B cell (primary cell): ENCODE measurements around the gene OR2B2. TPM values are rescaled to one million over a fixed set of nuclear protein-coding genes. Genes with fewer than 3 reads are reported as not detected.

ENCODE experiments used
- ATAC-seq: fragments of 200-7000 bp; cut with Tn5 transposase; one replicate; pipeline ENCODE4 v1.10.0; 2021; ENCODE audit warnings: low read depth, mild to moderate bottlenecking, moderate number of reproducible peaks, moderate library complexity
- CTCF ChIA-PET: fragments of 350-600 bp; sonication (Branson Sonifier 250); formaldehyde crosslinking; loops from one replicate; lab custom pipeline; 2021; ENCODE audit warnings: antibody characterized with exemption, inconsistent platforms; lab: Charles Lee
- POLR2A ChIA-PET: fragments of 350-600 bp; sonication (Branson Sonifier 250); formaldehyde crosslinking; loops from one replicate; lab custom pipeline; 2021; ENCODE audit warnings: antibody characterized with exemption; lab: Charles Lee
- DNase-seq: peaks from one replicate; pipeline ENCODE4 v3.0.0; 2013
- H2AFZ ChIP-seq: 2 replicates; pipeline ENCODE4 v1.6.1; 2012; ENCODE audit warnings: mild to moderate bottlenecking, low read depth, low read length; ENCODE audit not compliant: insufficient read depth, poor library complexity, severe bottlenecking
- H3K27ac ChIP-seq, 2 donors: 1 replicate in 1 of 2; 2 replicates in 1 of 2; pipeline ENCODE4 v1.5.1; 2012 to 2013; ENCODE audit warnings: low read length in 2 of 2, mild to moderate bottlenecking in 2 of 2, moderate library complexity in 1 of 2
- H3K27me3 ChIP-seq, 4 experiments: fragments of 200-600 bp in 1 of 4; sonication (generic) in 1 of 4; replicated peaks in 1 of 4; 1 replicate in 2 of 4; 2 replicates in 2 of 4; pipeline versions ENCODE4 v1.6.1 to v1.7.0; 2013 to 2016; ENCODE audit warnings: low read length in 3 of 4, mild to moderate bottlenecking in 2 of 4, mixed read lengths in 1 of 4, moderate library complexity in 1 of 4; ENCODE audit not compliant: insufficient read depth in 4 of 4, control insufficient read depth in 3 of 4; ENCODE audit errors: control extremely low read depth in 1 of 4
- H3K36me3 ChIP-seq, 2 experiments: replicated peaks in 1 of 2; 1 replicate in 1 of 2; 2 replicates in 1 of 2; pipeline versions ENCODE4 v1.6.1 to v1.7.1; 2013; ENCODE audit warnings: low read length in 1 of 2; ENCODE audit not compliant: insufficient read depth in 2 of 2, control insufficient read depth in 1 of 2; ENCODE audit errors: control extremely low read depth in 1 of 2, extremely low read depth in 1 of 2
- H3K4me1 ChIP-seq, 2 donors: fragments of 200-600 bp in 1 of 2; sonication (generic) in 1 of 2; 1 replicate in 1 of 2; 2 replicates in 1 of 2; pipeline versions ENCODE4 v1.5.1 to v1.6.1; 2013 to 2017; ENCODE audit warnings: low read length in 2 of 2; ENCODE audit not compliant: control insufficient read depth in 2 of 2, insufficient read depth in 2 of 2
- H3K4me2 ChIP-seq: replicated peaks from 2 replicates; pipeline ENCODE3; 2012; ENCODE audit warnings: mild to moderate bottlenecking, low read depth, low read length; ENCODE audit not compliant: poor library complexity, severe bottlenecking
- H3K4me3 ChIP-seq, 5 experiments: fragments of 200-600 bp in 1 of 5; sonication (generic) in 1 of 5; 1 replicate in 3 of 5; 2 replicates in 2 of 5; pipeline versions ENCODE4 v1.5.1 to v1.7.0; 2011 to 2016; ENCODE audit warnings: low read length in 4 of 5, mild to moderate bottlenecking in 4 of 5, low read depth in 2 of 5, control low read depth in 1 of 5, moderate library complexity in 1 of 5; ENCODE audit not compliant: insufficient read depth in 1 of 5; ENCODE audit errors: control extremely low read depth in 1 of 5, extremely low read depth in 1 of 5
- H3K79me2 ChIP-seq: fragments of 200-600 bp; sonication (generic); one replicate; pipeline ENCODE4 v1.6.0; 2016; ENCODE audit warnings: low read length; ENCODE audit not compliant: control insufficient read depth, insufficient read depth
- H3K9ac ChIP-seq: fragments of 200-600 bp; sonication (generic); 2 replicates; pipeline ENCODE4 v1.6.1; 2017; ENCODE audit warnings: mild to moderate bottlenecking, low read length, moderate library complexity
- H3K9me3 ChIP-seq, 3 donors: one replicate each; pipeline versions ENCODE4 v1.6.1 to v1.7.1; 2013; ENCODE audit warnings: low read length in 2 of 3; ENCODE audit not compliant: control insufficient read depth in 2 of 3, insufficient read depth in 1 of 3; ENCODE audit errors: control extremely low read depth in 1 of 3
- H4K20me1 ChIP-seq: 2 replicates; pipeline ENCODE4 v1.6.0; 2012; ENCODE audit warnings: mild to moderate bottlenecking, low read length; ENCODE audit not compliant: insufficient read depth, control insufficient read depth, poor library complexity, severe bottlenecking
- H3K27ac Mint-ChIP-seq: one replicate; pipeline ENCODE4 v1.8.0; 2021; ENCODE audit warnings: mixed read lengths
- H3K27me3 Mint-ChIP-seq: one replicate; pipeline ENCODE4 v1.8.0; 2021; ENCODE audit warnings: mixed read lengths
- H3K4me1 Mint-ChIP-seq: one replicate; pipeline ENCODE4 v1.8.0; 2021; ENCODE audit warnings: mixed read lengths
- H3K4me3 Mint-ChIP-seq: one replicate; pipeline ENCODE4 v1.8.0; 2021; ENCODE audit warnings: mixed read lengths
- H3K9me3 Mint-ChIP-seq: one replicate; pipeline ENCODE4 v1.8.0; 2022; ENCODE audit warnings: mixed read lengths; ENCODE audit not compliant: insufficient read depth
- CTCF ChIP-seq: fragments of 200-600 bp; IDR thresholded peaks from one replicate; pipeline ENCODE4 v1.8.0; 2022; ENCODE audit warnings: antibody characterized with exemption, mild to moderate bottlenecking
- EZH2 ChIP-seq: IDR thresholded peaks from 2 replicates; pipeline ENCODE4 v1.6.1; 2012; ENCODE audit warnings: borderline replicate concordance, low read depth, mild to moderate bottlenecking, moderate library complexity, low read length; ENCODE audit not compliant: insufficient read depth, poor library complexity, severe bottlenecking
- WGBS: methylation state at CpG from one replicate; pipeline ENCODE4 v1.1.5; 2013; ENCODE audit warnings: missing lambda C conversion rate; ENCODE audit not compliant: insufficient coverage; 5-methylcytosine and 5-hydroxymethylcytosine counted together
- intact Hi-C: fragments of 100-400 bp; cut with micrococcal nuclease; formaldehyde crosslinking; loops from one replicate; pipeline ENCODE4 v1.10.0; 2022
- polyA plus RNA-seq: library from polyadenylated mRNA; depleted of rRNA; stranded (reverse); fragments of >200 nt; gene quantifications from 2 replicates; pipeline ENCODE4 v1.2.3, GENCODE V29; 2012
- total RNA-seq, 2 donors: library from RNA; stranded (reverse); fragments of 120-200 nt in 1 of 2; gene quantifications; 1 replicate in 1 of 2; 2 replicates in 1 of 2; pipeline versions ENCODE4 v1.2.3 to v1.2.4, GENCODE V29; 2013 to 2022

The OR2B2 gene
- total and polyA plus RNA-seq, 2 donors (not counting 1 experiment from before 2014, with no cell fraction given), result not detected

- H3K4me1 ChIP-seq, result peaks cover 18 to 38% of the 10 kb centered on the region in 2 donors
- ATAC-seq (peak; percentile 67), DNase-seq (peak; percentile 97)
- no peaks in the 10 kb centered on the region for H4K20me1 ChIP-seq
- peak overlapping the region; percentile 92 for H3K4me2 ChIP-seq
- no peaks in the 10 kb centered on the region for H3K79me2 ChIP-seq
- H2AFZ ChIP-seq, result peak overlapping the region; percentile 77
- peaks cover 36% of the 10 kb centered on the region for H3K4me1 Mint-ChIP-seq
- peak overlapping the region; percentile 76 to 77 for H3K27ac ChIP-seq
- ChIA-PET CTCF (interaction anchor here (0.6 to 6.3 kb wide), 27 partner anchors 9 to 1867 kb away, joined by 3 to 150 read pairs (median 5); partner anchors contain the start of gene ZNF184), POLR2A (interaction anchor here (0.6 to 4.4 kb wide), 41 partner anchors 9 to 1873 kb away, joined by 3 to 93 read pairs (median 5); partner anchors contain the start of genes ZKSCAN8 and ZNF184)
- H3K4me3 Mint-ChIP-seq, result no peak overlapping the region
- peak overlapping the region; percentile 68 to 100 (median 88) for H3K4me3 ChIP-seq
- H3K27me3 ChIP-seq, result no peaks in the 10 kb centered on the region
- peaks cover 0 to 35% (median 3%) of the 10 kb centered on the region in 3 donors for H3K9me3 ChIP-seq
- no peaks in the 10 kb centered on the region for H3K36me3 ChIP-seq
- WGBS, result under 1% methylated on average over 39 of the region's 41 CpGs
- intact Hi-C loops, result loop anchor here (1.0 to 10.0 kb wide), 11 partner anchors 21 to 1861 kb away; partner anchors contain the start of genes ABT1, POM121L2 and ZNF391
- H3K9ac ChIP-seq, result peak overlapping the region; percentile 89
- H3K9me3 Mint-ChIP-seq, result no peaks in the 10 kb centered on the region
- H3K27me3 Mint-ChIP-seq, result no peaks in the 10 kb centered on the region
- no peak for TF ChIP-seq EZH2
- no peak for TF ChIP-seq CTCF
- no peak overlapping the region for H3K27ac Mint-ChIP-seq
Measured at GRCh38 chr6:27893059-27893835, 18.9 kb downstream of the OR2B2 start.
